Stimulated activated CD4-positive, alpha-beta T cell treated with anti-CD3 and anti-CD28 coated beads, Interleukin-15, amount 100 ng/mL, for 48 hours (primary cell): ENCODE results near the gene IGIP.

ENCODE experiments used
- DNase-seq, 2 donors: peaks; one replicate each; pipeline ENCODE4 v3.0.0-alpha.2; 2020; ENCODE audit warnings: low read depth in 2 of 2

Gene IGIP

GRCh38 chr5:140165101-140165922, 39.6 kb downstream of the IGIP start:
- DNase-seq: no peak

- no peak for DNase-seq
These were observed 40.2 kb downstream of the IGIP start for GRCh38 chr5:140165923-140166270.

- no peak for DNase-seq
These were observed 41.2 kb downstream of the IGIP start for GRCh38 chr5:140166911-140167310.

- DNase-seq: no peak
These were observed 42.6 kb downstream of the IGIP start for GRCh38 chr5:140168371-140168770.

GRCh38 chr5:140169410-140169809, 43.7 kb downstream of the IGIP start:
- DNase-seq: no peak

GRCh38 chr5:140172483-140172882, 46.7 kb downstream of the IGIP start:
- DNase-seq: no peak

- no peak for DNase-seq
These were observed 48.3 kb downstream of the IGIP start for GRCh38 chr5:140174014-140174413.

GRCh38 chr5:140174465-140175366, 49.0 kb downstream of the IGIP start, which contains the start of gene CYSTM1:
CYSTM1 (plus strand) TSS chr5:140175188; CDS start chr5:140194466, 19,278 bp downstream.
- DNase-seq: peak; percentile 89 to 93

GRCh38 chr5:140175367-140176030, 49.8 kb downstream of the IGIP start:
- DNase-seq: peak; percentile 48 to 56

- no peak for DNase-seq
These were observed 50.3 kb downstream of the IGIP start for GRCh38 chr5:140176031-140176387.

GRCh38 chr5:140178086-140178410, 52.3 kb downstream of the IGIP start:
- DNase-seq: no peak

- DNase-seq: no peak
These were observed 52.9 kb downstream of the IGIP start for GRCh38 chr5:140178482-140179116.
